Mesendoderm (in vitro differentiated cells): Measurements from ENCODE around the gene PIGA.

Experiments
- DNase-seq: peaks from one replicate; pipeline ENCODE4 v3.0.0; 2013
- H2AK5ac ChIP-seq: 2 replicates; pipeline ENCODE4 v1.6.1; 2013; ENCODE audit warnings: low read length, inconsistent platforms
- H2BK120ac ChIP-seq: 2 replicates; pipeline ENCODE4 v1.6.1; 2013; ENCODE audit warnings: low read depth, mild to moderate bottlenecking, low read length, moderate library complexity, mixed read lengths
- H2BK15ac ChIP-seq: replicated peaks from 2 replicates; pipeline ENCODE4 v1.6.1; 2013; ENCODE audit warnings: low read depth, mild to moderate bottlenecking, moderate library complexity
- H2BK5ac ChIP-seq: 2 replicates; pipeline ENCODE4 v1.6.1; 2013; ENCODE audit warnings: low read length, inconsistent platforms
- H3K18ac ChIP-seq: 2 replicates; pipeline ENCODE4 v1.6.1; 2013; ENCODE audit warnings: mild to moderate bottlenecking, low read length, mixed read lengths
- H3K23ac ChIP-seq: one replicate; pipeline ENCODE4 v1.6.1; 2013; ENCODE audit warnings: low read length
- H3K27ac ChIP-seq: 2 replicates; pipeline ENCODE4 v1.5.1; 2013; ENCODE audit warnings: low read depth, mild to moderate bottlenecking, inconsistent platforms, low read length, moderate library complexity
- H3K27me3 ChIP-seq: 2 replicates; pipeline ENCODE4 v1.6.1; 2013; ENCODE audit warnings: low read length, control low read depth, mild to moderate bottlenecking, inconsistent platforms; ENCODE audit not compliant: insufficient read depth, poor library complexity
- H3K36me3 ChIP-seq: 2 replicates; pipeline ENCODE4 v1.6.1; 2013; ENCODE audit warnings: low read length, inconsistent platforms; ENCODE audit not compliant: control insufficient read depth, insufficient read depth
- H3K4ac ChIP-seq: one replicate; pipeline ENCODE4 v1.6.1; 2013; ENCODE audit warnings: low read depth, mild to moderate bottlenecking, low read length, moderate library complexity
- H3K4me1 ChIP-seq: 2 replicates; pipeline ENCODE4 v1.6.1; 2013; ENCODE audit warnings: low read depth, low read length, inconsistent platforms; ENCODE audit not compliant: control insufficient read depth
- H3K4me2 ChIP-seq: 2 replicates; pipeline ENCODE4 v1.6.1; 2013; ENCODE audit warnings: low read length
- H3K4me3 ChIP-seq: 2 replicates; pipeline ENCODE4 v1.5.1; 2013; ENCODE audit warnings: mild to moderate bottlenecking, low read length
- H3K56ac ChIP-seq: one replicate; pipeline ENCODE4 v1.6.1; 2013; ENCODE audit warnings: low read length
- H3K79me1 ChIP-seq: 2 replicates; pipeline ENCODE4 v1.6.1; 2013; ENCODE audit warnings: low read length, inconsistent platforms
- H3K79me2 ChIP-seq: 2 replicates; pipeline ENCODE4 v1.6.1; 2013; ENCODE audit warnings: mild to moderate bottlenecking, low read length; ENCODE audit not compliant: control insufficient read depth, insufficient read depth
- H3K9ac ChIP-seq: 2 replicates; pipeline ENCODE4 v1.6.1; 2013; ENCODE audit warnings: low read length, inconsistent platforms
- H4K5ac ChIP-seq: one replicate; pipeline ENCODE4 v1.6.1; 2013; ENCODE audit warnings: low read length
- H4K8ac ChIP-seq: one replicate; pipeline ENCODE4 v1.6.1; 2013; ENCODE audit warnings: low read depth, mild to moderate bottlenecking, control low read depth, low read length, moderate library complexity
- WGBS: extraction: QIAGEN DNeasy Blood & Tissue Kit; methylation state at CpG from one replicate; pipeline ENCODE4 v1.1.7; 2013; ENCODE audit warnings: low lambda C conversion rate, missing lambda C conversion rate; ENCODE audit not compliant: insufficient coverage; ENCODE audit errors: extremely low coverage; 5-methylcytosine and 5-hydroxymethylcytosine counted together

Gene PIGA

GRCh38 chrX:15334561-15334960 is 762 bp downstream of the PIGA start:
- no CpG with 5 or more reads among the region's 7 CpGs for WGBS
- Histone ChIP-seq H3K56ac (peak overlapping the region; percentile 81), H3K36me3 (no peaks in the 10 kb centered on the region)

DNA sequence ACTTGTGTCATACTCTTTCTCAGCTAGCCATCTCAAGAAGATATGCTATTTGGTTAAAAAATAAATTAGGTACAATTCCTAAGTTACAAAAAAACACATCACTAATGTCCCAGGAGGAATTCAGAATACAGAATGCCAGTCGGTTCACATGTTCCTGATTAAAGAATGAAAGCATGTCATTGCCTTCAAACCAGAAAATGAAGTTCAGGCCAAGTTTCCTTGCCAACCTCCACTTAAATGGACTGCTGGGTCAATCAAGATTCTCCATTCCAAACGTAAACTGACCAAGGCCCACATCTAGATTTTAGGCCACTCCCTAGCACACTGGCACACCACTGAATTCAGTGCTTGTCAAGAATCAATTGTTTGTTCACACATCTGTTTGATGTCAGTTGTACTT is 6.5 kb downstream of the PIGA start:
- Histone ChIP-seq H2BK5ac (no peak overlapping the region), H3K18ac (no peak overlapping the region), H4K8ac (no peak overlapping the region), H3K4me1 (no peaks in the 10 kb centered on the region), H3K56ac (no peak overlapping the region), H3K9ac (no peak overlapping the region), H2AK5ac (no peak overlapping the region), H4K5ac (no peak overlapping the region), H3K79me2 (no peaks in the 10 kb centered on the region), H3K23ac (no peak overlapping the region), H2BK120ac (no peak overlapping the region), H3K27me3 (no peaks in the 10 kb centered on the region), H3K36me3 (peaks cover 2% of the 10 kb centered on the region), H3K4me2 (no peak overlapping the region), H3K4me3 (no peak overlapping the region), H3K4ac (no peak overlapping the region), H3K27ac (no peak overlapping the region), H2BK15ac (no peak overlapping the region), H3K79me1 (no peaks in the 10 kb centered on the region)
- no peak for DNase-seq
- no CpG with 5 or more reads among the region's 2 CpGs for WGBS

More at GRCh38 chrX:15334561-15334960, 762 bp downstream of the PIGA start:
- peak overlapping the region; percentile 73 for H3K4me3 ChIP-seq
- H2BK120ac ChIP-seq: no peak overlapping the region
- H3K18ac ChIP-seq: no peak overlapping the region
- no peak overlapping the region for H2AK5ac ChIP-seq
- H4K5ac ChIP-seq: no peak overlapping the region
- no peak overlapping the region for H3K27ac ChIP-seq
- H3K27me3 ChIP-seq: no peaks in the 10 kb centered on the region
- H3K79me2 ChIP-seq: peaks cover 1% of the 10 kb centered on the region
- no peak overlapping the region for H3K23ac ChIP-seq
- H3K79me1 ChIP-seq: no peaks in the 10 kb centered on the region
- H2BK15ac ChIP-seq: no peak overlapping the region
- H3K4ac ChIP-seq: no peak overlapping the region
- H3K4me1 ChIP-seq: no peaks in the 10 kb centered on the region
- H3K4me2 ChIP-seq: peak overlapping the region; percentile 66
- no peak overlapping the region for H4K8ac ChIP-seq
- DNase-seq: peak; percentile 0
- no peak overlapping the region for H2BK5ac ChIP-seq
- H3K9ac ChIP-seq: peak overlapping the region; percentile 79

DNA sequence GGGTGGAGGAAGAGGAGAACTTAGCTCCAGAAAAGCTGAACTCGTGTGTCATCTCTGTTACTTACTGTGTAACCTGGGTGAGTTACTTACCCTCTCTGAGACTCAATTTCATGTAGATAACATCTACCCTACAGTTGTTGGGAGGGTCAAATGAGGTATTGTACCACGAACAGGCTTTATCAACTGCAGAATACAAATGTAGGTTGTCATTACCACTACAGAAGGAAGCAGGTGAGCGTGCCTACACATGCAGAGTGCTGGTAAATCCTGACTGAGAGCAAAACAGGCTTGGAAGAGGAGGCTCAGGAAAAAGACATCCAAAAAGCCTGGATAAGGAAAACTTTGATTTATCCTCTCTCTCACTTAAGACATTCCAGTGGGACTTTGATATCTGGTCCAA is 7.2 kb downstream of the PIGA start:
- Histone ChIP-seq H2AK5ac (no peak overlapping the region), H3K23ac (no peak overlapping the region), H3K79me1 (no peaks in the 10 kb centered on the region), H3K4me3 (no peak overlapping the region), H3K18ac (no peak overlapping the region), H3K27me3 (no peaks in the 10 kb centered on the region), H3K27ac (no peak overlapping the region), H3K36me3 (peaks cover 2% of the 10 kb centered on the region), H3K56ac (no peak overlapping the region), H2BK120ac (no peak overlapping the region), H3K4me1 (no peaks in the 10 kb centered on the region), H2BK15ac (no peak overlapping the region), H2BK5ac (no peak overlapping the region), H3K4ac (no peak overlapping the region), H4K5ac (no peak overlapping the region), H3K4me2 (no peak overlapping the region), H3K79me2 (no peaks in the 10 kb centered on the region), H3K9ac (no peak overlapping the region), H4K8ac (no peak overlapping the region)
- DNase-seq: no peak
- WGBS: no CpG with 5 or more reads among the region's 3 CpGs

- no peak overlapping the region for H4K5ac ChIP-seq
- no peak overlapping the region for H2BK5ac ChIP-seq
- H3K4me2 ChIP-seq: no peak overlapping the region
- H3K4me1 ChIP-seq: no peaks in the 10 kb centered on the region
- no peak overlapping the region for H3K18ac ChIP-seq
- no peaks in the 10 kb centered on the region for H3K27me3 ChIP-seq
- H3K79me2 ChIP-seq: no peaks in the 10 kb centered on the region
- WGBS: no CpG with 5 or more reads among the region's 5 CpGs
- H3K56ac ChIP-seq: no peak overlapping the region
- H2BK120ac ChIP-seq: no peak overlapping the region
- H4K8ac ChIP-seq: no peak overlapping the region
- H3K27ac ChIP-seq: no peak overlapping the region
- no peak overlapping the region for H2AK5ac ChIP-seq
- no peaks in the 10 kb centered on the region for H3K79me1 ChIP-seq
- no peaks in the 10 kb centered on the region for H3K36me3 ChIP-seq
- H3K4ac ChIP-seq: no peak overlapping the region
- no peak overlapping the region for H3K4me3 ChIP-seq
- DNase-seq: no peak
- no peak overlapping the region for H2BK15ac ChIP-seq
- no peak overlapping the region for H3K23ac ChIP-seq
- no peak overlapping the region for H3K9ac ChIP-seq
Measured at GRCh38 chrX:15322472-15322871, 12.9 kb downstream of the PIGA start.

DNA sequence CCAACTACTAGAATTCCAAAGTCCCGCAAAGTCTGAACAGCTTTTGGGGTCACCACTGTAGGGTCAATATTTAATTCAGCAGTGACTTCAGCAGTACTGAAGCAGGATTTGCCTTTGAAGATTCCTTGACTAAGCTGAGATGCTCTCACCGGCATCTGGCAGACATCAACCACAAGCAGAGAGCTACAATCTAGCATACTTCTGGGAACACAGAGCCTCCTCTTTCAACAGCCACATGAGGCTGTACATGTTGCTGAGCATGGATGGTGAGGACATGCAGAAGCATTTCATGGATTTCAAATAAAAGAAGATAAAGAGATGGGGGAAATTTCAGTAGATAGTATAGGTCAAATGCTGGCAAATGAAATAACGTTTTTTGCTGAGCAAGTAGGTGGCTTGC is 13.3 kb downstream of the PIGA start:
- Histone ChIP-seq H3K56ac (no peak overlapping the region), H2AK5ac (no peak overlapping the region), H4K5ac (no peak overlapping the region), H3K27ac (no peak overlapping the region), H3K4me2 (no peak overlapping the region), H3K79me1 (no peaks in the 10 kb centered on the region), H3K18ac (no peak overlapping the region), H3K23ac (no peak overlapping the region), H3K4ac (no peak overlapping the region), H3K79me2 (no peaks in the 10 kb centered on the region), H3K9ac (no peak overlapping the region), H3K36me3 (no peaks in the 10 kb centered on the region), H2BK15ac (no peak overlapping the region), H2BK5ac (no peak overlapping the region), H3K4me1 (no peaks in the 10 kb centered on the region), H2BK120ac (no peak overlapping the region), H4K8ac (no peak overlapping the region), H3K4me3 (no peak overlapping the region), H3K27me3 (no peaks in the 10 kb centered on the region)
- no CpG with 5 or more reads among the region's 3 CpGs for WGBS
- DNase-seq: no peak

- H4K8ac ChIP-seq: no peak overlapping the region
- no peaks in the 10 kb centered on the region for H3K27me3 ChIP-seq
- H3K18ac ChIP-seq: no peak overlapping the region
- no peak overlapping the region for H4K5ac ChIP-seq
- no peak for DNase-seq
- H3K4me3 ChIP-seq: no peak overlapping the region
- no peak overlapping the region for H2BK120ac ChIP-seq
- WGBS: no CpG with 5 or more reads among the region's 4 CpGs
- H3K9ac ChIP-seq: no peak overlapping the region
- no peaks in the 10 kb centered on the region for H3K79me1 ChIP-seq
- H3K4ac ChIP-seq: no peak overlapping the region
- no peak overlapping the region for H3K4me2 ChIP-seq
- no peak overlapping the region for H3K56ac ChIP-seq
- no peaks in the 10 kb centered on the region for H3K4me1 ChIP-seq
- H3K23ac ChIP-seq: no peak overlapping the region
- H3K79me2 ChIP-seq: no peaks in the 10 kb centered on the region
- no peak overlapping the region for H2BK15ac ChIP-seq
- no peak overlapping the region for H2BK5ac ChIP-seq
- H2AK5ac ChIP-seq: no peak overlapping the region
- no peak overlapping the region for H3K27ac ChIP-seq
- no peaks in the 10 kb centered on the region for H3K36me3 ChIP-seq
Measured at GRCh38 chrX:15321447-15321846, 13.9 kb downstream of the PIGA start.
